Measurements from ENCODE around the gene TMEM147. TPM values are rescaled to one million over a fixed set of nuclear protein-coding genes. Genes with fewer than 3 reads are reported as not detected.

Gene TMEM147
- total and polyA plus RNA-seq, 2 of the 4 experiments (the other 2 are of a cell fraction): 67.6 to 108 TPM

- TF ChIP-seq USF2 (IDR thresholded peaks at IDR 0.05; ENCODE audit: low read depth, low read length) (no peak), MXI1 (IDR thresholded peaks at IDR 0.05; ENCODE audit: borderline replicate concordance, low read depth, low read length) (no peak), FOS (IDR thresholded peaks at IDR 0.05; ENCODE audit: low read depth, low read length) (no peak), MAZ (IDR thresholded peaks at IDR 0.05; ENCODE audit: borderline replicate concordance, low read depth, low read length) (no peak), SMC3 (IDR thresholded peaks at IDR 0.05; ENCODE audit: low read depth, low read length) (no peak), CHD1 (IDR thresholded peaks at IDR 0.05; ENCODE audit: low read depth, low read length) (no peak)
Measured at GRCh38 chr19:35497406-35497805, 48.0 kb upstream of the TMEM147 start (continued).

GRCh38 chr19:35498220-35498619 is 47.2 kb upstream of the TMEM147 start:
- WGBS, 2 experiments (ENCODE audit: extremely low coverage in 2 of 2, insufficient read length in 1 of 2): no CpG with 5 or more reads among the region's 3 CpGs
- no peak for ATAC-seq (ENCODE audit: low read depth)
- H2BK15ac ChIP-seq (ENCODE audit: low read depth, low read length): no peak overlapping the region
- H3K18ac ChIP-seq (ENCODE audit: low read depth, low read length): no peak overlapping the region
- no peak overlapping the region for H3K4me3 ChIP-seq (ENCODE audit: insufficient read depth, low read depth, low read length)
- H2AFZ ChIP-seq (replicated peaks; ENCODE audit: low read length, poor library complexity): no peak overlapping the region
- no peak overlapping the region for H4K91ac ChIP-seq (ENCODE audit: insufficient read depth, low read depth, low read length)
- H4K8ac ChIP-seq (ENCODE audit: low read depth in 2 of 2, low read length in 2 of 2): no peak overlapping the region
- BruUV-seq (replicated peaks): no TSS peak
- no peaks in the 10 kb centered on the region for H4K20me1 ChIP-seq (ENCODE audit: insufficient read depth, low read length)
- peaks cover 29% of the 10 kb centered on the region for H3K27me3 ChIP-seq (ENCODE audit: control insufficient read depth, insufficient read depth, low read length)
- no peak overlapping the region for H3K27ac ChIP-seq (ENCODE audit: insufficient read depth, low read length)
- H3K79me1 ChIP-seq (ENCODE audit: low read depth in 1 of 2, low read length in 2 of 2): no peaks in the 10 kb centered on the region
- POLR2A ChIA-PET (ENCODE audit: unreplicated experiment): no interaction called here
- H2AK5ac ChIP-seq (ENCODE audit: low read depth, low read length): no peak overlapping the region
- no peak overlapping the region for H2BK120ac ChIP-seq (ENCODE audit: low read depth, low read length)
- H3K4ac ChIP-seq (ENCODE audit: low read depth, low read length): no peak overlapping the region
- H4K5ac ChIP-seq (ENCODE audit: low read depth, low read length): no peak overlapping the region
- in situ Hi-C loops (cut with MboI; ENCODE audit: low sequenced_read_pairs): no loop called here
- H3K9ac ChIP-seq (ENCODE audit: low read depth, low read length): no peak overlapping the region
- DNase-seq: no peak
- no peak overlapping the region for H3K4me2 ChIP-seq (ENCODE audit: low read depth, low read length)
- dilution Hi-C loops (cut with HindIII; ENCODE audit: low sequenced_read_pairs, unreplicated experiment): no loop called here
- no peaks in the 10 kb centered on the region for H3K9me3 ChIP-seq (ENCODE audit: control insufficient read depth, insufficient read depth, low read length)
- no peak overlapping the region for H3K56ac ChIP-seq (ENCODE audit: extremely low read depth, insufficient read depth, low read length)
- no peaks in the 10 kb centered on the region for H3K36me3 ChIP-seq (ENCODE audit: control insufficient read depth, insufficient read depth, low read length)
- H2AK9ac ChIP-seq (replicated peaks; ENCODE audit: low read depth, low read length, poor library complexity): no peak overlapping the region
- CTCF ChIA-PET: no interaction called here
- H2BK5ac ChIP-seq (ENCODE audit: low read depth, low read length, poor library complexity, severe bottlenecking): no peak overlapping the region
- H3K23ac ChIP-seq (ENCODE audit: low read depth, low read length): no peak overlapping the region
- H3K14ac ChIP-seq (replicated peaks; ENCODE audit: low read depth, low read length): no peak overlapping the region
- intact Hi-C loops (cut with micrococcal nuclease): no loop called here
- H3K4me1 ChIP-seq (ENCODE audit: control insufficient read depth, insufficient read depth, low read length): no peaks in the 10 kb centered on the region
- no peak overlapping the region for H2BK20ac ChIP-seq (ENCODE audit: low read depth, low read length)
- no peaks in the 10 kb centered on the region for H3K9me1 ChIP-seq (ENCODE audit: insufficient read depth, low read length)
- TF ChIP-seq CEBPB (IDR thresholded peaks at IDR 0.05; ENCODE audit: low read depth, low read length): no peak
- no peak for TF ChIP-seq RAD21 (IDR thresholded peaks at IDR 0.05; ENCODE audit: low read length)
- TF ChIP-seq ELK1 (IDR thresholded peaks at IDR 0.05; ENCODE audit: borderline replicate concordance, low read depth, low read length): no peak
- no peak for TF ChIP-seq MAZ (IDR thresholded peaks at IDR 0.05; ENCODE audit: borderline replicate concordance, low read depth, low read length)
- no peak for TF ChIP-seq RCOR1 (IDR thresholded peaks at IDR 0.05; ENCODE audit: insufficient replicate concordance, low read length)
- no peak for TF ChIP-seq USF2 (IDR thresholded peaks at IDR 0.05; ENCODE audit: low read depth, low read length)
- TF ChIP-seq SMC3 (IDR thresholded peaks at IDR 0.05; ENCODE audit: low read depth, low read length): no peak
- no peak for TF ChIP-seq MAFK (IDR thresholded peaks at IDR 0.05; ENCODE audit: low read depth, low read length)
- no peak for TF ChIP-seq NFE2L2 (IDR thresholded peaks at IDR 0.05; ENCODE audit: low read depth, low read length)
- TF ChIP-seq POLR2A (IDR thresholded peaks at IDR 0.05; ENCODE audit: low read depth, low read length): no peak
- TF ChIP-seq RFX5 (IDR thresholded peaks at IDR 0.05; ENCODE audit: low read depth, low read length): no peak
- TF ChIP-seq CHD1 (IDR thresholded peaks at IDR 0.05; ENCODE audit: low read depth, low read length): no peak
- TF ChIP-seq MXI1 (IDR thresholded peaks at IDR 0.05; ENCODE audit: borderline replicate concordance, low read depth, low read length): no peak
- TF ChIP-seq FOS (IDR thresholded peaks at IDR 0.05; ENCODE audit: low read depth, low read length): no peak
